ENCODE measurements around the gene PCDHGB4.
"Not testable (repeated sequence)": the region's sequence is repeated elsewhere in the genome, so short reads cannot be mapped to it uniquely, and the experiment has no call there.

PCDHGB4 gene

DNA sequence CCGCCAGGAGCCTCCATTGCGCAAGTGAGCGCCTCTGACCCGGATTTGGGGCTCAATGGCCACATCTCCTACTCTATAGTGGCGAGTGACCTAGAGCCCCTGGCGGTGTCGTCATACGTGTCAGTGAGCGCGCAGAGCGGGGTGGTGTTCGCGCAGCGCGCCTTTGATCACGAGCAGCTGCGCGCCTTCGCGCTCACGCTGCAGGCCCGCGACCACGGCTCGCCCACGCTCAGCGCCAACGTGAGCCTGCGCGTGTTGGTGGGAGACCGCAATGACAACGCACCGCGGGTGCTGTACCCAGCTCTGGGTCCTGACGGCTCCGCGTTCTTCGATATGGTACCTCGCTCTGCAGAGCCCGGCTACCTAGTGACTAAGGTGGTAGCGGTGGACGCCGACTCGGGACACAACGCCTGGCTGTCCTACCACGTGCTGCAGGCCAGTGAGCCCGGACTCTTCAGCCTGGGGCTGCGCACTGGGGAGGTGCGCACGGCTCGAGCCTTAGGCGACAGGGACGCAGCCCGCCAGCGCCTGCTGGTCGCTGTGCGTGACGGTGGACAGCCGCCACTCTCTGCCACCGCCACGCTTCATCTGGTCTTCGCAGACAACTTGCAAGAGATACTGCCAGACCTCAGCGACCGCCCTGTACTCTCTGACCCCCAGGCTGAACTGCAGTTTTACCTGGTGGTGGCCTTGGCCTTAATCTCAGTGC is 22.3 kb downstream of the PCDHGB4 start:
- peaks cover 0 to 7% of the 10 kb centered on the region in 2 experiments for H3K4me1 ChIP-seq (ENCODE audit: control insufficient read depth in 1 of 2, insufficient read depth in 1 of 2, low read depth in 1 of 2, low read length in 1 of 2)
- no peak overlapping the region for H3K4me3 ChIP-seq (ENCODE audit: low read depth in 1 of 2, low read length in 1 of 2)
- H3K36me3 ChIP-seq: no peaks in the 10 kb centered on the region
- no peak overlapping the region for H3K27ac ChIP-seq
- H3K27me3 ChIP-seq: peaks cover 100% of the 10 kb centered on the region
- TF ChIP-seq CTCF (IDR thresholded peaks at IDR 0.05): no peak
- H3K9me3 ChIP-seq: peaks cover 20% of the 10 kb centered on the region

- Histone ChIP-seq H3K27ac (no peak overlapping the region), H3K4me1 (ENCODE audit: control insufficient read depth in 1 of 2, insufficient read depth in 1 of 2, low read depth in 1 of 2, low read length in 1 of 2) (peaks cover 0 to 7% of the 10 kb centered on the region in 2 experiments), H3K9me3 (peaks cover 20% of the 10 kb centered on the region), H3K4me3 (ENCODE audit: low read depth in 1 of 2, low read length in 1 of 2) (no peak overlapping the region), H3K27me3 (peaks cover 100% of the 10 kb centered on the region), H3K36me3 (no peaks in the 10 kb centered on the region)
- TF ChIP-seq CTCF (IDR thresholded peaks at IDR 0.05): no peak
These were observed 24.1 kb downstream of the PCDHGB4 start for GRCh38 chr5:141411575-141411974.

GRCh38 chr5:141412854-141413539 is 25.5 kb downstream of the PCDHGB4 start, which contains the start of gene PCDHGA10:
Gene PCDHGA10 (plus strand): TSS chr5:141412987. CDS start chr5:141413176, 189 bp downstream.
- TF ChIP-seq CTCF (IDR thresholded peaks at IDR 0.05): no peak
- peaks cover 19% of the 10 kb centered on the region for H3K9me3 ChIP-seq
- no peaks in the 10 kb centered on the region for H3K36me3 ChIP-seq
- H3K27me3 ChIP-seq: peaks cover 100% of the 10 kb centered on the region
- H3K27ac ChIP-seq: no peak within 1 kb of the TSS
- peak within 1 kb of the TSS; percentile 19 to 30 for H3K4me3 ChIP-seq (ENCODE audit: low read depth in 1 of 2, low read length in 1 of 2)
- H3K4me1 ChIP-seq (ENCODE audit: control insufficient read depth in 1 of 2, insufficient read depth in 1 of 2, low read depth in 1 of 2, low read length in 1 of 2): peaks cover 7 to 14% of the 10 kb centered on the region in 2 experiments

- Histone ChIP-seq H3K4me1 (ENCODE audit: control insufficient read depth in 1 of 2, insufficient read depth in 1 of 2, low read depth in 1 of 2, low read length in 1 of 2) (peaks cover 8 to 14% of the 10 kb centered on the region in 2 experiments), H3K4me3 (ENCODE audit: low read depth in 1 of 2, low read length in 1 of 2) (no peak overlapping the region), H3K27ac (no peak overlapping the region), H3K9me3 (peaks cover 14% of the 10 kb centered on the region), H3K27me3 (peaks cover 100% of the 10 kb centered on the region), H3K36me3 (no peaks in the 10 kb centered on the region)
- TF ChIP-seq CTCF (IDR thresholded peaks at IDR 0.05): no peak
These were observed 26.1 kb downstream of the PCDHGB4 start for GRCh38 chr5:141413540-141414069.

- H3K9me3 ChIP-seq: peaks cover 11% of the 10 kb centered on the region
- H3K27me3 ChIP-seq: peaks cover 100% of the 10 kb centered on the region
These were observed 27.2 kb downstream of the PCDHGB4 start for GRCh38 chr5:141414548-141415274.

GRCh38 chr5:141415275-141415618 is 27.7 kb downstream of the PCDHGB4 start:
- not testable (repeated sequence) for H3K9me3 ChIP-seq; H3K27ac ChIP-seq; H3K4me3 ChIP-seq (ENCODE audit: low read depth in 1 of 2, low read length in 1 of 2); H3K36me3 ChIP-seq
- peaks cover 8 to 14% of the 10 kb centered on the region in 2 experiments for H3K4me1 ChIP-seq (ENCODE audit: control insufficient read depth in 1 of 2, insufficient read depth in 1 of 2, low read depth in 1 of 2, low read length in 1 of 2)
- peaks cover 100% of the 10 kb centered on the region for H3K27me3 ChIP-seq

More at GRCh38 chr5:141414548-141415274, 27.2 kb downstream of the PCDHGB4 start:
- H3K27ac ChIP-seq; H3K4me3 ChIP-seq (ENCODE audit: low read depth in 1 of 2, low read length in 1 of 2); H3K36me3 ChIP-seq: not testable (repeated sequence)
- H3K4me1 ChIP-seq (ENCODE audit: control insufficient read depth in 1 of 2, insufficient read depth in 1 of 2, low read depth in 1 of 2, low read length in 1 of 2): peaks cover 8 to 14% of the 10 kb centered on the region in 2 experiments

DNA sequence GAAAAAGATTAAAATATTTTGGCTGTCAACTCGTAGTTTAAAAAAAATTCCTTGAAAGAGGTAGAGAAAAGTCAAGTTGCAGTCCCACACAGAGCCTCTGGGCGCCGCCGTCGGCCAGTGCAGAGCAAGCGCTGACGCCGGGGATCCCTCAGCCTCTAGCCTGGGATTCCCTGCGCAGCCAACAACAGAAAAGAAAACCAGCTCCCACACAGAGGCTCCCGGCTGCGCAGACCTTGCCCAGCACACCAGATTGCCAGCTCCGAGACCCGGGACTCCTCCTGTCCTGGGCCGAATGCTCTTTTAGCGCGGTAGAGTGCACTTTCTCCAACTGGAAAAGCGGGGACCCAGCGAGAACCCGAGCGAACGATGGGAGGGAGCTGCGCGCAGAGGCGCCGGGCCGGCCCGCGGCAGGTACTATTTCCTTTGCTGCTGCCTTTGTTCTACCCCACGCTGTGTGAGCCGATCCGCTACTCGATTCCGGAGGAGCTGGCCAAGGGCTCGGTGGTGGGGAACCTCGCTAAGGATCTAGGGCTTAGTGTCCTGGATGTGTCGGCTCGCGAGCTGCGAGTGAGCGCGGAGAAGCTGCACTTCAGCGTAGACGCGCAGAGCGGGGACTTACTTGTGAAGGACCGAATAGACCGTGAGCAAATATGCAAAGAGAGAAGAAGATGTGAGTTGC is 30.1 kb downstream of the PCDHGB4 start, which contains the start of gene PCDHGB7:
Gene PCDHGB7, plus strand, starts transcription at position 184 of the 679 bp plus-strand sequence. Its CDS starts 183 bp downstream, at position 367.
- not testable (repeated sequence) for H3K27ac ChIP-seq, H3K36me3 ChIP-seq, H3K9me3 ChIP-seq
- Histone ChIP-seq H3K4me1 (ENCODE audit: control insufficient read depth in 1 of 2, insufficient read depth in 1 of 2, low read depth in 1 of 2, low read length in 1 of 2) (peaks cover 17 to 24% of the 10 kb centered on the region in 2 experiments), H3K4me3 (ENCODE audit: low read depth in 1 of 2, low read length in 1 of 2) (peak within 1 kb of the TSS; percentile 18 to 34), H3K27me3 (peaks cover 100% of the 10 kb centered on the region)
